HEK293 (cell line): ENCODE data around the gene PGS1.

Experiments
- CTCF ChIP-seq: fragments of 450-650 bp; formaldehyde crosslinking; IDR thresholded peaks from 2 replicates; pipeline ENCODE4 v1.5.1; 2016; ENCODE audit warnings: missing biosample characterization, missing genetic modification characterization
- ELK4 ChIP-seq: IDR thresholded peaks from 2 replicates; pipeline ENCODE4 v1.6.1; 2011; ENCODE audit warnings: mild to moderate bottlenecking, low read depth, low read length, borderline replicate concordance
- PATZ1 ChIP-seq: fragments of 450-650 bp; formaldehyde crosslinking; IDR thresholded peaks from 2 replicates; pipeline ENCODE4 v1.5.1; 2016; ENCODE audit warnings: missing biosample characterization, missing genetic modification characterization
- ZNF121 ChIP-seq: fragments of 450-650 bp; formaldehyde crosslinking; IDR thresholded peaks from 2 replicates; pipeline ENCODE4 v1.5.1; 2016; ENCODE audit warnings: missing biosample characterization, missing genetic modification characterization
- ZNF26 ChIP-seq: fragments of 450-650 bp; formaldehyde crosslinking; IDR thresholded peaks from 2 replicates; pipeline ENCODE4 v1.5.1; 2016; ENCODE audit warnings: missing biosample characterization, missing genetic modification characterization
- ZNF433 ChIP-seq: fragments of 450-650 bp; formaldehyde crosslinking; IDR thresholded peaks from 2 replicates; pipeline ENCODE4 v1.5.1; 2016; ENCODE audit warnings: missing biosample characterization, missing genetic modification characterization, low read depth
- ZNF571 ChIP-seq: fragments of 450-650 bp; formaldehyde crosslinking; IDR thresholded peaks from 2 replicates; pipeline ENCODE4 v1.5.0; 2017; ENCODE audit warnings: missing biosample characterization, missing genetic modification characterization
- ZNF747 ChIP-seq: fragments of 450-650 bp; formaldehyde crosslinking; IDR thresholded peaks from 2 replicates; pipeline ENCODE4 v1.5.1; 2016; ENCODE audit warnings: missing biosample characterization, missing genetic modification characterization
- ZNF785 ChIP-seq: fragments of 450-650 bp; formaldehyde crosslinking; IDR thresholded peaks from 2 replicates; pipeline ENCODE4 v1.5.1; 2016; ENCODE audit warnings: missing biosample characterization, missing genetic modification characterization

- TF ChIP-seq ZNF747 (tag by site-specific recombination) (no peak), ZNF26 (no peak), ZNF785 (tag by site-specific recombination) (no peak), ELK4 (no peak), CTCF (tag by site-specific recombination) (no peak), ZNF433 (tag by site-specific recombination) (no peak), ZNF571 (tag by site-specific recombination) (no peak), ZNF121 (no peak), PATZ1 (no peak)
Observed at GRCh38 chr17:78462148-78462547, 83.7 kb downstream of the PGS1 start.
